ENCODE data around the gene TMEM129. TPM values are rescaled to one million over a fixed set of nuclear protein-coding genes. Genes with fewer than 3 reads are reported as not detected.

Gene TMEM129
- total RNA-seq, 3 donors from 2014 or later, result 40.5 to 47.3 (median 41.6) TPM

GRCh38 chr4:1758306-1759121 is 37.4 kb upstream of the TMEM129 start:
- no peak for DNase-seq (ENCODE audit: low spot score in 2 of 2)
- Histone ChIP-seq H3K27ac (no peak overlapping the region), H3K4me3 (no peak overlapping the region), H3K27me3 (no peaks in the 10 kb centered on the region), H3K36me3 (no peaks in the 10 kb centered on the region), H3K4me1 (peaks cover 0 to 2% of the 10 kb centered on the region in 2 donors), H3K9me3 (no peaks in the 10 kb centered on the region)
- TF ChIP-seq POLR2AphosphoS5 (IDR thresholded peaks at IDR 0.05) (no peak), CTCF (IDR thresholded peaks at IDR 0.05) (no peak), POLR2A (IDR thresholded peaks at IDR 0.05) (no peak)
- intact Hi-C loops (cut with DNase I; ENCODE audit: low total_unique reads), result loop anchor here (10.0 kb wide), 1 partner anchor 146 kb away; no protein-coding TSS in a partner anchor

GRCh38 chr4:1757836-1758235 is 36.7 kb upstream of the TMEM129 start:
- H3K36me3 ChIP-seq, result no peaks in the 10 kb centered on the region
- H3K4me1 ChIP-seq, result no peaks in the 10 kb centered on the region
- no peak for DNase-seq (ENCODE audit: low spot score in 2 of 2)
- H3K4me3 ChIP-seq, result no peak overlapping the region
- H3K27me3 ChIP-seq, result no peaks in the 10 kb centered on the region
- intact Hi-C loops (cut with DNase I; ENCODE audit: low total_unique reads), result loop anchor here (10.0 kb wide), 1 partner anchor 147 kb away; no protein-coding TSS in a partner anchor
- no peak overlapping the region for H3K27ac ChIP-seq
- TF ChIP-seq POLR2AphosphoS5 (IDR thresholded peaks at IDR 0.05), result no peak
- TF ChIP-seq CTCF (IDR thresholded peaks at IDR 0.05), result no peak
- TF ChIP-seq POLR2A (IDR thresholded peaks at IDR 0.05), result no peak
- H3K9me3 ChIP-seq, result no peaks in the 10 kb centered on the region

GRCh38 chr4:1756893-1757779 is 36.0 kb upstream of the TMEM129 start:
- Histone ChIP-seq H3K27ac (no peak overlapping the region), H3K36me3 (no peaks in the 10 kb centered on the region), H3K4me3 (no peak overlapping the region), H3K9me3 (no peaks in the 10 kb centered on the region), H3K27me3 (no peaks in the 10 kb centered on the region), H3K4me1 (no peaks in the 10 kb centered on the region)
- TF ChIP-seq POLR2A (IDR thresholded peaks at IDR 0.05), result no peak
- no peak for TF ChIP-seq POLR2AphosphoS5 (IDR thresholded peaks at IDR 0.05)
- TF ChIP-seq CTCF (IDR thresholded peaks at IDR 0.05), result no peak
- intact Hi-C loops (cut with DNase I; ENCODE audit: low total_unique reads), result loop anchor here (10.0 kb wide), 1 partner anchor 148 kb away; no protein-coding TSS in a partner anchor
- no peak for DNase-seq (ENCODE audit: low spot score in 2 of 2)

- no peak for TF ChIP-seq POLR2A (IDR thresholded peaks at IDR 0.05)
- no peak overlapping the region for H3K27ac ChIP-seq
- no peak for DNase-seq (ENCODE audit: low spot score in 2 of 2)
- no peaks in the 10 kb centered on the region for H3K27me3 ChIP-seq
- H3K4me1 ChIP-seq, result no peaks in the 10 kb centered on the region
- no peak overlapping the region for H3K4me3 ChIP-seq
- no peaks in the 10 kb centered on the region for H3K36me3 ChIP-seq
- intact Hi-C loops (cut with DNase I; ENCODE audit: low total_unique reads), result loop anchor here (10.0 kb wide), 1 partner anchor 149 kb away; no protein-coding TSS in a partner anchor
- no peaks in the 10 kb centered on the region for H3K9me3 ChIP-seq
Measured at GRCh38 chr4:1756079-1756478, 35.0 kb upstream of the TMEM129 start.

GRCh38 chr4:1755297-1755696 is 34.2 kb upstream of the TMEM129 start:
- Histone ChIP-seq H3K27ac (no peak overlapping the region), H3K4me1 (no peaks in the 10 kb centered on the region), H3K27me3 (no peaks in the 10 kb centered on the region), H3K36me3 (no peaks in the 10 kb centered on the region), H3K9me3 (no peaks in the 10 kb centered on the region), H3K4me3 (no peak overlapping the region)
- DNase-seq (ENCODE audit: low spot score in 2 of 2), result no peak
- intact Hi-C loops (cut with DNase I; ENCODE audit: low total_unique reads), result loop anchor here (10.0 kb wide), 1 partner anchor 150 kb away; no protein-coding TSS in a partner anchor
- TF ChIP-seq CTCF (IDR thresholded peaks at IDR 0.05) (no peak), POLR2A (IDR thresholded peaks at IDR 0.05) (no peak), POLR2AphosphoS5 (IDR thresholded peaks at IDR 0.05) (no peak)

Data from breast epithelium (tissue), 4 donors.